ENCODE results near the gene HEY2.

- TF ChIP-seq POLR2AphosphoS5 (IDR thresholded peaks at IDR 0.05; ENCODE audit: borderline replicate concordance, low read depth, low read length) (no peak), EZH2 (IDR thresholded peaks at IDR 0.05) (no peak), FOXP2 (optimal IDR thresholded peaks at IDR 0.05; ENCODE audit: control extremely low read depth, extremely low read length, insufficient read depth) (no peak)
These were observed 48.5 kb downstream of the HEY2 start for GRCh38 chr6:125797886-125798444.
